Measurements from ENCODE around the gene POLR2H. TPM values are rescaled to one million over a fixed set of nuclear protein-coding genes. Genes with fewer than 3 reads are reported as not detected.

Gene POLR2H
- total RNA-seq, 1 donor from 2014 or later: 24.3 TPM

DNA sequence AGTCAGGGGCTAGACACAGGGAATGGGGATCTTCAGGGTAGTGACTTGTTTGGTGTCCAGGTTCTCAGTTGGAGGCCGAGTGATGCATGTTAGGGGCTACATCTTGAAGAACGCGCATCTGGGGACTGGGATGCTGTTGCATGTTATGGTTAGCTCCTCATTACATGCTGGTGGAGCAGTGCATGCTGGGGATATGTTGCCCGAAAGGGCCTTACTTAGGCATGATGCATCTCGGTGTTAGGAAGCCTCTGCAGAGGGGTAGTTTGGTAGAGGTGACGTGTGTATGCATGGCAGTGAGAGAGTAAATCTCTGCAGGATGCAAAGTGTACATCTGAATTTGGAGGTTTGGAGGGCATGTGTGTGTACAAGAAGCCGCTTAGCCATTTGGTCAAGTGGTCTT lies 44.7 kb upstream of the POLR2H start:
- DNase-seq: no peak
- Histone ChIP-seq H3K9me3 (replicated peaks) (no peaks in the 10 kb centered on the region), H3K27ac (replicated peaks) (peak overlapping the region; percentile 98), H3K4me1 (peaks cover 71% of the 10 kb centered on the region), H3K4me3 (peak overlapping the region; percentile 83), H3K27me3 (ENCODE audit: low read depth) (no peaks in the 10 kb centered on the region), H3K36me3 (peaks cover 36% of the 10 kb centered on the region)
- intact Hi-C loops (cut with micrococcal nuclease): no loop called here
- TF ChIP-seq, protein P1, sequence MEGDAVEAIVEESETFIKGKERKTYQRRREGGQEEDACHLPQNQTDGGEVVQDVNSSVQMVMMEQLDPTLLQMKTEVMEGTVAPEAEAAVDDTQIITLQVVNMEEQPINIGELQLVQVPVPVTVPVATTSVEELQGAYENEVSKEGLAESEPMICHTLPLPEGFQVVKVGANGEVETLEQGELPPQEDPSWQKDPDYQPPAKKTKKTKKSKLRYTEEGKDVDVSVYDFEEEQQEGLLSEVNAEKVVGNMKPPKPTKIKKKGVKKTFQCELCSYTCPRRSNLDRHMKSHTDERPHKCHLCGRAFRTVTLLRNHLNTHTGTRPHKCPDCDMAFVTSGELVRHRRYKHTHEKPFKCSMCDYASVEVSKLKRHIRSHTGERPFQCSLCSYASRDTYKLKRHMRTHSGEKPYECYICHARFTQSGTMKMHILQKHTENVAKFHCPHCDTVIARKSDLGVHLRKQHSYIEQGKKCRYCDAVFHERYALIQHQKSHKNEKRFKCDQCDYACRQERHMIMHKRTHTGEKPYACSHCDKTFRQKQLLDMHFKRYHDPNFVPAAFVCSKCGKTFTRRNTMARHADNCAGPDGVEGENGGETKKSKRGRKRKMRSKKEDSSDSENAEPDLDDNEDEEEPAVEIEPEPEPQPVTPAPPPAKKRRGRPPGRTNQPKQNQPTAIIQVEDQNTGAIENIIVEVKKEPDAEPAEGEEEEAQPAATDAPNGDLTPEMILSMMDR (IDR thresholded peaks at IDR 0.05; ENCODE audit: borderline replicate concordance): no peak

DNA sequence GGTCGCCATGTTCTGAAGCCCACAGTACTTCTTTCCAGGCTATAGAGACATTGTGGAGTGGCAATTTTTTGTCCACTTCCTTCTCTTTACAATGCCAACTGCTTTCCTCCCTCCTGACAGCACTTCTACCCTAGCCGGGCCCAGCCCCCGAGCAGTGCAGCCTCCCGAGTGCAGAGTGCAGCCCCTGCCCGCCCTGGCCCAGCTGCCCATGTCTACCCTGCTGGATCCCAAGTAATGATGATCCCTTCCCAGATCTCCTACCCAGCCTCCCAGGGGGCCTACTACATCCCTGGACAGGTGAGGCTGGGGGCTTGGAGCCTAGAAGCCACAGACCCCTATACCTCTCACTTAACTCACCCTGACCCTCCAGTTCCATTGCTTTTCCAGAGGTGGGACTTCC lies 44.3 kb upstream of the POLR2H start:
- intact Hi-C loops (cut with micrococcal nuclease): no loop called here
- TF ChIP-seq, protein P1 (IDR thresholded peaks at IDR 0.05; ENCODE audit: borderline replicate concordance): no peak
- Histone ChIP-seq H3K27me3 (ENCODE audit: low read depth) (no peaks in the 10 kb centered on the region), H3K4me3 (peak overlapping the region; percentile 83), H3K27ac (replicated peaks) (peak overlapping the region; percentile 92), H3K4me1 (peaks cover 75% of the 10 kb centered on the region), H3K9me3 (replicated peaks) (no peaks in the 10 kb centered on the region), H3K36me3 (peaks cover 40% of the 10 kb centered on the region)
- no peak for DNase-seq

DNA sequence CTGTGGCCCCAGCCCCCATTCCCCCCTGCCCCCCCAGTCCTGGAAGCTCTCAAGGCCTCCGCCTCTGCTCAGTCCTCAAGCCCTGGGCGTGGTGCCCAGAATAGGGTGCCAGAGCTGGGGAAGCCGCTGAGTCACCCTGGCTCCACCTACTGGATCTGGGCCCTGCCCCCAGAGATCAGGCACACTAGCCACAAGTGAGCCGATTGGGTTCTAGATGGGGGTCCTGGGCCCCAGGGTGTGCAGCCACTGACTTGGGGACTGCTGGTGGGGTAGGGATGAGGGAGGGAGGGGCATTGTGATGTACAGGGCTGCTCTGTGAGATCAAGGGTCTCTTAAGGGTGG lies 41.4 kb upstream of the POLR2H start:
- peak; percentile 97 for DNase-seq
- Histone ChIP-seq H3K27me3 (ENCODE audit: low read depth) (no peaks in the 10 kb centered on the region), H3K36me3 (peaks cover 69% of the 10 kb centered on the region), H3K9me3 (replicated peaks) (no peaks in the 10 kb centered on the region), H3K4me3 (peak overlapping the region; percentile 56), H3K4me1 (peaks cover 91% of the 10 kb centered on the region), H3K27ac (replicated peaks) (peak overlapping the region; percentile 92)
- TF ChIP-seq, protein P1 (IDR thresholded peaks at IDR 0.05; ENCODE audit: borderline replicate concordance): no peak
- intact Hi-C loops (cut with micrococcal nuclease): no loop called here

DNA sequence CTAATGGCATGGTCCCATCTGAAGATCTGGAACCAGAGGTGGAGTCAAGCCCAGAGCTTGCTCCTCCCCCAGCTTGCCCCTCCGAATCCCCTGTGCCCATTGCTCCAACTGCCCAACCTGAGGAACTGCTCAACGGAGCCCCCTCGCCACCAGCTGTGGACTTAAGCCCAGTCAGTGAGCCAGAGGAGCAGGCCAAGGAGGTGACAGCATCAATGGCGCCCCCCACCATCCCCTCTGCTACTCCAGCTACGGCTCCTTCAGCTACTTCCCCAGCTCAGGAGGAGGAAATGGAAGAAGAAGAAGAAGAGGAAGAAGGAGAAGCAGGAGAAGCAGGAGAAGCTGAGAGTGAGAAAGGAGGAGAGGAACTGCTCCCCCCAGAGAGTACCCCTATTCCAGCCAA lies 39.8 kb upstream of the POLR2H start:
- no peaks in the 10 kb centered on the region for H3K27me3 ChIP-seq (ENCODE audit: low read depth)
- H3K27ac ChIP-seq (replicated peaks): peak overlapping the region; percentile 92
- peaks cover 75% of the 10 kb centered on the region for H3K4me1 ChIP-seq
- no peaks in the 10 kb centered on the region for H3K9me3 ChIP-seq (replicated peaks)
- TF ChIP-seq, protein P1 (IDR thresholded peaks at IDR 0.05; ENCODE audit: borderline replicate concordance): no peak
- peaks cover 85% of the 10 kb centered on the region for H3K36me3 ChIP-seq
- intact Hi-C loops (cut with micrococcal nuclease): no loop called here
- no peak for DNase-seq
- no peak overlapping the region for H3K4me3 ChIP-seq

DNA sequence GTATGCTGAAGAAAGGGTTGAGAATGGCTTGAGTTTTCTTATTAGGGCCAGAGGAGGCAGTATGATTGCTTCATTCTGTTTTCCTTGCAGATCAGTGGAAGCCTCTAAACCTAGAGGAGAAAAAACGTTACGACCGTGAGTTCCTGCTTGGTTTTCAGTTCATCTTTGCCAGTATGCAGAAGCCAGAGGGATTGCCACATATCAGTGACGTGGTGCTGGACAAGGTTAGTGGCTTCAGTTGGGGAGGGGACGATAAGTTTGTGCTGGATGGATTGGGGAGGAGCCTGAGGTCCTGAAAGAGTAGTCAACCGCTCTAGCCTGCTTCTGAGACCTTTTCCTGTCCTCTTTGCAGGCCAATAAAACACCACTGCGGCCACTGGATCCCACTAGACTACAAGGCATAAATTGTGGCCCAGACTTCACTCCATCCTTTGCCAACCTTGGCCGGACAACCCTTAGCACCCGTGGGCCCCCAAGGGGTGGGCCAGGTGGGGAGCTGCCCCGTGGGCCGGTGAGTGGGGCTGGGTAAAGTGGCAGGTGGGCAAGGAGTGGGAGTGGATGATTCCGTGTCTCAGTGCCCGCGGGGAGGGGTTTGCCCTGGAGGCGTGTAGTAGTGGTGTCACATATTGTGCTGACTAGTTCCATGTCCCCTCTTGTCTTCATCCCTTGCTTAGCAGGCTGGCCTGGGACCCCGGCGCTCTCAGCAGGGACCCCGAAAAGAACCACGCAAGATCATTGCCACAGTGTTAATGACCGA lies 38.6 kb upstream of the POLR2H start:
- H3K4me3 ChIP-seq: no peak overlapping the region

More for the DNA sequence above, 38.6 kb upstream of the POLR2H start:
- Histone ChIP-seq H3K36me3 (peaks cover 85% of the 10 kb centered on the region), H3K27me3 (ENCODE audit: low read depth) (no peaks in the 10 kb centered on the region), H3K27ac (replicated peaks) (peak overlapping the region; percentile 92), H3K4me1 (peaks cover 62% of the 10 kb centered on the region), H3K9me3 (replicated peaks) (no peaks in the 10 kb centered on the region)
- intact Hi-C loops (cut with micrococcal nuclease): no loop called here
- DNase-seq: no peak
- TF ChIP-seq, protein P1 (IDR thresholded peaks at IDR 0.05; ENCODE audit: borderline replicate concordance): no peak
